ENCODE measurements around the gene SPRY2.

DNA sequence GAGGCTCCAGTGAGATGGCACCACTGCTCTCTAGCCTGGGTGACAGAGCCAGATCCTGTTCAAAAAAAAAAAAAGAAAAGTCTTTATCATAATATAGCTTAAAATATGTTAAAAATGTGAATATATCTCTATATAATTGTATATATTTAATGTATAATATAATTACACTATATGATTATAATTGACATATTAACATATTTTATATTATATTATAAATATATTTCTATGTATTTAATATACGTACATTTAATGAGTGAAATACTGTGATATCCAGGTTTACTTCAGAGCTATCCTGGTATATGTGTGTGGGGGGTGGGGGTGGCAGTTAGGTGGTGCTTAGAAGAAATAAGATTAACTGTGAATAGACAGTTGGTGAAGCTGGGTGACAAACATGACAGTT, 35.6 kb upstream of the SPRY2 start:
- TF ChIP-seq, protein P1, sequence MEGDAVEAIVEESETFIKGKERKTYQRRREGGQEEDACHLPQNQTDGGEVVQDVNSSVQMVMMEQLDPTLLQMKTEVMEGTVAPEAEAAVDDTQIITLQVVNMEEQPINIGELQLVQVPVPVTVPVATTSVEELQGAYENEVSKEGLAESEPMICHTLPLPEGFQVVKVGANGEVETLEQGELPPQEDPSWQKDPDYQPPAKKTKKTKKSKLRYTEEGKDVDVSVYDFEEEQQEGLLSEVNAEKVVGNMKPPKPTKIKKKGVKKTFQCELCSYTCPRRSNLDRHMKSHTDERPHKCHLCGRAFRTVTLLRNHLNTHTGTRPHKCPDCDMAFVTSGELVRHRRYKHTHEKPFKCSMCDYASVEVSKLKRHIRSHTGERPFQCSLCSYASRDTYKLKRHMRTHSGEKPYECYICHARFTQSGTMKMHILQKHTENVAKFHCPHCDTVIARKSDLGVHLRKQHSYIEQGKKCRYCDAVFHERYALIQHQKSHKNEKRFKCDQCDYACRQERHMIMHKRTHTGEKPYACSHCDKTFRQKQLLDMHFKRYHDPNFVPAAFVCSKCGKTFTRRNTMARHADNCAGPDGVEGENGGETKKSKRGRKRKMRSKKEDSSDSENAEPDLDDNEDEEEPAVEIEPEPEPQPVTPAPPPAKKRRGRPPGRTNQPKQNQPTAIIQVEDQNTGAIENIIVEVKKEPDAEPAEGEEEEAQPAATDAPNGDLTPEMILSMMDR (IDR thresholded peaks at IDR 0.05; ENCODE audit: extremely low read depth in 1 of 2, insufficient read depth in 1 of 2, low read depth in 1 of 2, low read length in 2 of 2) = no peak
- no peak for TF ChIP-seq POLR2AphosphoS5 (IDR thresholded peaks at IDR 0.05; ENCODE audit: insufficient read depth, low read depth, low read length)
- no peak for TF ChIP-seq POLR2A (IDR thresholded peaks at IDR 0.05; ENCODE audit: low read depth, low read length)
- TF ChIP-seq EZH2 (IDR thresholded peaks at IDR 0.05; ENCODE audit: borderline replicate concordance, low read depth, low read length, severe bottlenecking) = no peak
- TF ChIP-seq JUN (IDR thresholded peaks at IDR 0.05; ENCODE audit: borderline replicate concordance, insufficient read depth, insufficient read length, low read depth) = no peak
- TF ChIP-seq, protein P2, sequence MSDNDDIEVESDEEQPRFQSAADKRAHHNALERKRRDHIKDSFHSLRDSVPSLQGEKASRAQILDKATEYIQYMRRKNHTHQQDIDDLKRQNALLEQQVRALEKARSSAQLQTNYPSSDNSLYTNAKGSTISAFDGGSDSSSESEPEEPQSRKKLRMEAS (IDR thresholded peaks at IDR 0.05; ENCODE audit: insufficient read depth, insufficient read length) = no peak
- TF ChIP-seq FOS (IDR thresholded peaks at IDR 0.05; ENCODE audit: borderline replicate concordance, insufficient read depth, low read length) = no peak
- TF ChIP-seq MYC (IDR thresholded peaks at IDR 0.05; ENCODE audit: low read depth, low read length) = no peak
- TF ChIP-seq GATA2 (IDR thresholded peaks at IDR 0.05; ENCODE audit: insufficient read depth, insufficient read length, low read depth, low read length) = no peak
